OCI-LY1 (cell line): ENCODE results near the gene CCNT2.
"Not testable (repeated sequence)": the region's sequence is repeated elsewhere in the genome, so short reads cannot be mapped to it uniquely, and the experiment has no call there.

Source experiments
- H2AFZ ChIP-seq: fragments of 200-600 bp; sonication (generic), shearing (Covaris generic); 2 replicates; pipeline ENCODE4 v1.6.0; 2014; ENCODE audit warnings: antibody characterized with exemption, mild to moderate bottlenecking, low read length
- H3F3A ChIP-seq: fragments of 200-600 bp; sonication (generic), shearing (Covaris generic); 2 replicates; pipeline ENCODE4 v1.6.0; 2014; ENCODE audit warnings: mild to moderate bottlenecking, antibody characterized with exemption, low read length, moderate library complexity; ENCODE audit not compliant: insufficient read depth
- H3K27ac ChIP-seq: fragments of 200-600 bp; sonication (generic); 2 replicates; pipeline ENCODE4 v1.5.1; 2014; ENCODE audit warnings: low read length, mixed run types, mild to moderate bottlenecking, low read depth; ENCODE audit not compliant: poor library complexity, severe bottlenecking
- H3K27me3 ChIP-seq: fragments of 200-600 bp; sonication (generic); 2 replicates; pipeline ENCODE4 v1.6.0; 2014; ENCODE audit warnings: antibody characterized with exemption, mild to moderate bottlenecking, low read length, moderate library complexity; ENCODE audit not compliant: insufficient read depth
- H3K36me3 ChIP-seq: fragments of 200-600 bp; sonication (generic); 2 replicates; pipeline ENCODE4 v1.6.1; 2014; ENCODE audit warnings: mild to moderate bottlenecking, antibody characterized with exemption, low read length, moderate library complexity, mixed read lengths; ENCODE audit not compliant: insufficient read depth
- H3K4me1 ChIP-seq: fragments of 200-600 bp; sonication (generic); 2 replicates; pipeline ENCODE4 v1.5.1; 2014; ENCODE audit warnings: mild to moderate bottlenecking, low read length, moderate library complexity; ENCODE audit not compliant: insufficient read depth, severe bottlenecking
- H3K4me2 ChIP-seq: fragments of 200-600 bp; sonication (generic), shearing (Covaris generic); 2 replicates; pipeline ENCODE4 v1.6.1; 2014; ENCODE audit warnings: low read length
- H3K4me3 ChIP-seq: fragments of 200-600 bp; sonication (generic); 2 replicates; pipeline ENCODE4 v1.5.1; 2014; ENCODE audit warnings: low read length, low read depth, mild to moderate bottlenecking, mixed read lengths; ENCODE audit not compliant: poor library complexity, severe bottlenecking
- H3K79me2 ChIP-seq: fragments of 200-600 bp; shearing (Covaris generic); 2 replicates; pipeline ENCODE4 v1.6.1; 2016; ENCODE audit warnings: mixed run types, low read length, mixed read lengths; ENCODE audit not compliant: insufficient read depth
- H3K9ac ChIP-seq: fragments of 200-600 bp; sonication (generic), shearing (Covaris generic); 2 replicates; pipeline ENCODE4 v1.6.1; 2014; ENCODE audit warnings: mild to moderate bottlenecking, low read length, mixed read lengths
- H3K9me2 ChIP-seq: fragments of 200-600 bp; sonication (generic), shearing (Covaris generic); 2 replicates; pipeline ENCODE4 v1.6.1; 2014; ENCODE audit warnings: low read depth, mild to moderate bottlenecking, low read length, mixed read lengths
- H3K9me3 ChIP-seq: fragments of 200-600 bp; shearing (Covaris generic); 2 replicates; pipeline ENCODE4 v1.6.1; 2014; ENCODE audit warnings: low read length, mixed read lengths
- H4K20me1 ChIP-seq: fragments of 200-600 bp; sonication (generic), shearing (Covaris generic); 2 replicates; pipeline ENCODE4 v1.6.0; 2016; ENCODE audit warnings: mild to moderate bottlenecking, low read length; ENCODE audit not compliant: insufficient read depth
- CTCF ChIP-seq: fragments of 200-600 bp; sonication (generic), shearing (Covaris generic); IDR thresholded peaks from 2 replicates; pipeline ENCODE4 v1.5.1; 2017; ENCODE audit warnings: mild to moderate bottlenecking, antibody characterized with exemption, low read length, moderate library complexity, mixed read lengths
- EZH2 ChIP-seq: fragments of 200-600 bp; sonication (generic), shearing (Covaris generic); IDR thresholded peaks from 2 replicates; pipeline ENCODE4 v1.8.0; 2017; ENCODE audit warnings: borderline replicate concordance, mixed run types, mild to moderate bottlenecking, antibody characterized with exemption, low read length, moderate library complexity, mixed read lengths

CCNT2 gene

GRCh38 chr2:134899204-134899603, 19.4 kb upstream of the CCNT2 start:
- H3K4me2 ChIP-seq, result no peak overlapping the region
- H3K9me3 ChIP-seq, result no peaks in the 10 kb centered on the region
- no peak overlapping the region for H3K4me3 ChIP-seq
- no peaks in the 10 kb centered on the region for H3K36me3 ChIP-seq
- H3F3A ChIP-seq, result no peaks in the 10 kb centered on the region
- H3K79me2 ChIP-seq, result no peaks in the 10 kb centered on the region
- TF ChIP-seq EZH2, result no peak
- TF ChIP-seq CTCF, result no peak
- H3K27ac ChIP-seq, result no peak overlapping the region
- no peaks in the 10 kb centered on the region for H4K20me1 ChIP-seq
- H2AFZ ChIP-seq, result no peak overlapping the region
- no peaks in the 10 kb centered on the region for H3K4me1 ChIP-seq
- H3K27me3 ChIP-seq, result no peaks in the 10 kb centered on the region
- H3K9me2 ChIP-seq, result no peaks in the 10 kb centered on the region
- no peak overlapping the region for H3K9ac ChIP-seq

GRCh38 chr2:134900151-134900550, 18.5 kb upstream of the CCNT2 start:
- H3K36me3 ChIP-seq, result no peaks in the 10 kb centered on the region
- H3K4me1 ChIP-seq, result no peaks in the 10 kb centered on the region
- no peaks in the 10 kb centered on the region for H3K27me3 ChIP-seq
- H2AFZ ChIP-seq, result no peak overlapping the region
- H4K20me1 ChIP-seq, result no peaks in the 10 kb centered on the region
- no peak overlapping the region for H3K9ac ChIP-seq
- no peaks in the 10 kb centered on the region for H3K9me3 ChIP-seq
- H3K4me3 ChIP-seq, result no peak overlapping the region
- no peaks in the 10 kb centered on the region for H3K79me2 ChIP-seq
- H3K27ac ChIP-seq, result no peak overlapping the region
- TF ChIP-seq CTCF, result no peak
- no peak for TF ChIP-seq EZH2
- H3K4me2 ChIP-seq, result no peak overlapping the region
- H3F3A ChIP-seq, result no peaks in the 10 kb centered on the region
- no peaks in the 10 kb centered on the region for H3K9me2 ChIP-seq

- not testable (repeated sequence) for H3K9me2 ChIP-seq, H3K79me2 ChIP-seq, H3K27me3 ChIP-seq, H3K4me2 ChIP-seq, H3K4me3 ChIP-seq, H3K9ac ChIP-seq, H3K27ac ChIP-seq, H3K9me3 ChIP-seq, H4K20me1 ChIP-seq, H3K36me3 ChIP-seq, H3K4me1 ChIP-seq, H3F3A ChIP-seq, H2AFZ ChIP-seq
Observed at GRCh38 chr2:134903701-134904100, 14.9 kb upstream of the CCNT2 start.

GRCh38 chr2:134905168-134905567, 13.5 kb upstream of the CCNT2 start:
- Histone ChIP-seq H3K4me1 (no peaks in the 10 kb centered on the region), H4K20me1 (no peaks in the 10 kb centered on the region), H3K4me2 (no peak overlapping the region), H3K4me3 (no peak overlapping the region), H3F3A (no peaks in the 10 kb centered on the region), H3K27ac (no peak overlapping the region), H3K9me2 (no peaks in the 10 kb centered on the region), H3K27me3 (no peaks in the 10 kb centered on the region), H3K79me2 (no peaks in the 10 kb centered on the region), H2AFZ (no peak overlapping the region), H3K9me3 (no peaks in the 10 kb centered on the region), H3K9ac (no peak overlapping the region), H3K36me3 (no peaks in the 10 kb centered on the region)
- no peak for TF ChIP-seq EZH2
- TF ChIP-seq CTCF, result no peak
